Measurements from ENCODE around the gene SCN5A.
"Not testable (repeated sequence)": the region's sequence is repeated elsewhere in the genome, so short reads cannot be mapped to it uniquely, and the experiment has no call there.

The SCN5A gene

GRCh38 chr3:38577371-38578080 is 72.0 kb downstream of the SCN5A start:
- DNase-seq: no peak

- DNase-seq: no peak
Measured at GRCh38 chr3:38576526-38577370, 72.7 kb downstream of the SCN5A start.

DNA sequence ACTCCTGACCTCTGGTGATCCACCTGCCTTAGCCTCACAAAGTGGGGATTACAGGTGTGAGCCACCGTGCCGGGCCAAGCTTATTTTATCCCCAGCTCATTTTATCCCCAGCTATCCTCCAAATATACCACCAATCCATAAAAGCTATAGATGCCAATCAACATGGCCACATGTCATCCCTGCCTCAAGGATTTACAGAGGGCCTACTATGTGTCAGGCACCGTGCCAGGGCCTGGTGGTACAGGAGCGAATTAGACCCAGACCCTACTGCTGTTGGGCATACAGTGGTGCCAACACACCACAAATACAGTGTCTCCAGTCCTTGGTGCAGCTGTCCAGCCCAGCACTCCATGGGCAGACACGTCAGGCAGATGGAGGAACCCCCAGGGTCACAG is 73.4 kb downstream of the SCN5A start:
- no peak for DNase-seq

- DNase-seq: no peak
Measured at GRCh38 chr3:38575279-38575843, 74.1 kb downstream of the SCN5A start.

- DNase-seq: no peak
Measured at GRCh38 chr3:38574411-38575278, 74.8 kb downstream of the SCN5A start.

DNA sequence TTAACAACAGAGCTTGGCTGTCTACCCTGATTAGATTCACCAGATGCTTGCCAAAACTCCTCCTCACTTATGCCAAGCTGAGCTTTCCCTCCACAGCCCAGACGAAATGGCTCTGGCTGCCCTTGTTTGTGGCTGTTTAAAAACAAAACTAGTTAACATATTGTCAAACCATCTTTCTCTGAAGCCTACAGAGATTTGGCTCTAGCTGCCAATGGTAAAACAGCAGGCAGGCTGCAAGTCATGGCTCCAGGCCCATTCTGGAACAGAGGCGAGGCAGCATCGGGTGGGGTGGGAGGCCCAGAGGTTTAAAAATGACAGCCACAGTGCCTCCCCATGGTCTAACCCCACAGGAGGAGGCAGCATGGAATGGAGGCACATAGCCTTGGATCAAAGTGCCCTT is 75.9 kb downstream of the SCN5A start:
- DNase-seq: no peak

- DNase-seq: no peak
Measured at GRCh38 chr3:38573111-38573510, 76.4 kb downstream of the SCN5A start.

- DNase-seq: peak in 1 of 2 donors; percentile 3
Measured at GRCh38 chr3:38567498-38567897, 82.0 kb downstream of the SCN5A start.

DNA sequence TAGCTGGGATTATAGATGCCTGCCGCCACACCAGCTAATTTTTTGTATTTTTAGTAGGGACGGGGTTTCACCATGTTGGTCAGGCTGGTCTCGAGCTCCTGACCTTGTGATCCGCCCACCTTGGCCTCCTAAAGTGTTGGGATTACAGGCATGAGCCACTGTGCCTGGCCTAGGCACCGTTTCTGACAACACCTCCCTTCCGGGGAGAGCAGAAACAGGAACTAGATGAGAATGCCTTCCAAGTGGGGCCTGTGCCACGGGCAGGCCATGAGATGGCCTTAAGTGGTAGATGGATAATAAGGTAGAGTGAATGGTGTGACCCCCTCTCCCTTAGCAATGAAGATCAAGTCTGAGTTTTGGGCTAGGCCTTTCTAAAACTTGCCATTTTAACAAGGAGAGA is 82.7 kb downstream of the SCN5A start:
- DNase-seq: not testable (repeated sequence)

DNA sequence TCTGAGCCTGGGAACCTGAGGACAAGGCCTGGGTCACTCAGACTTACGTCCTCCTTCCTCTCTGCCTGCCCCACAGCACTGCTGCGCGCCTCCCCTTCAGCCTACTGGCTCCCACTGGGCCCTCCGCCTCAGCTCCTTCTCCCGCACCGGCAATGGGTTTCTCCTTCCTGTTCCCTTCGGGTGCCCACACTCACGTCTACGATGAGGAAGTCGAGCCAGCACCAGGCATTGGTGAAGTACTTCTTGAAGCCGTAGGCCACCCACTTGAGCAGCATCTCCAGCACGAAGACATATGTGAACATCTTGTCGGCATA is 83.3 kb downstream of the SCN5A start:
- DNase-seq: peak in 1 of 2 donors; percentile 9

DNA sequence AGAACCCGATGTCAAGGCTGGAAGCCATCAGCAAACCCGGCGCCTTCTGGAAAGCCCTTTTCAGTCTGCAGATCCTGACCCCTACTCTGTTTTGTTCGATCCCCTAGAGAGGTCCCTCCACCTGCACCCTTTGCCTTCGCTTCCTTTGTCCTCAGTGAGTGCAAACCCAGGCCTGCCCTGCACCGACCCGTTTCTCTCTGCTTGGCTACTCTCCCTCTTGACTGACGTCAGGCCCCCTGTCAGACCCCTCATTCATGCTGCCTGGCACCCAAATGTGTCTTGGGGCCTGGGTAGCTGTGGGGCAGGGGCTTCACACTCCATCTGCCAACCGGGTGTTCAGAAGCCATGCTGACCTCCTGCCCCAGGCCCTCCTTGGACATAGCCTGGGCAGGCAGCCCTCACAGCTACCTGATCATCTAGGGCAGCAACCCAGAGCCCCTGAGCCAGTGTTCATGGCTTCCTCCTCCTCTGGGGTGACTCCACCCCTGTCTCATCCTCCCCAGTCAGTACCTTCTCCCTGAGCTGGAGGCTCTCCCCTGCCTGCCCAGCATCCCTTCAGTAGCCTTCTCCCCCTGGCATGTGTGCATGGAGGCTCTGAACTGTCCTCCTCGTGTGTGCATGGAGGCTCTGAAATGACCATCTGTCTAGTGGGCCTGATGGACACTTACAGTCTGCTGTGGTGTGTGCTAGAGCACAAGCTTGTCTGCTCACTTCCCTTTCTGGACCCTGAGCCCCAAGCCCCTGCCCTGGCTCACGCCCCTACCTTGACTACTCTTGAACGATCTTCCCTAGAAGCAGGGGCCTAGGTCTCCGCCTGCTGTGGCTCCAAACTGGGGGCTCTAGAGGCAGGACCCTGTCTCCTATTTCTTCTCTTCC is 83.9 kb downstream of the SCN5A start:
- peak in 1 of 2 donors; percentile 3 for DNase-seq

DNA sequence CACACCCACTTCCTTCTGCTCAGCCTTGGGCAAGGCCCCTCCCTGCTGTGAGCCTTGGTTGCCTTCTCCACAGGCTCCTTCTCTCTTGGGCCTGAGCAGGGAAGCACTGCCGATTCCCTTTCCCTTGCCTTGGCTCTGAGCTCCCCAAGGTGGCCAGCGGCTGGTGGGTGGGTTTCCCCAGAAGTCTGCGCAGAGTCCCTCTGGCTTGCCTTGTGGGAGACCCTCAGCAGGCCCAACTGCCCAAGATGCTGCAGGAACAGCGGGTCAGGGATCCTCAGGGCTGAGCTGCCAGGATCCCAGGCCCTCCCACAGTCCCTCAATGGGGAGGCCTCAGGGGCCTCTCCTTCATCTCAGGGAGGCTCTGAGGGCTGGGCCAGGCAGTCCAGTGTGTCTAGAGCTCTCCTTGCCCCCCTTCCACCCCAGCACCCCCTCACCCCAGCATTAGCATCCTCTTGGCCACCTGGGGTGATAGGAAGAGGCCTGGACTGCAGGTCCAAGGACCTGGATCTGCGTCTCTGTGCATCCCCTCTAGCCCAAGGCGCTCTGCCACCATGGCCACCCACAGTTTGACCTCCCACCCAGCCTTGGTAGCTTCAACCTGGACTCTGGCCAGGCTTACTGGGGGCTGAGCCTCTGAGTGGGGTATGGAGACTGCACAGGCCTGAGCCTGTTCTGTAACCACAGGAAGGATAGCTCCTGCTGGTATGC is 84.7 kb downstream of the SCN5A start:
- peak in 1 of 2 donors; percentile 7 for DNase-seq

- DNase-seq: peak in 1 of 2 donors; percentile 2
Measured at GRCh38 chr3:38563886-38564270, 85.6 kb downstream of the SCN5A start.

DNA sequence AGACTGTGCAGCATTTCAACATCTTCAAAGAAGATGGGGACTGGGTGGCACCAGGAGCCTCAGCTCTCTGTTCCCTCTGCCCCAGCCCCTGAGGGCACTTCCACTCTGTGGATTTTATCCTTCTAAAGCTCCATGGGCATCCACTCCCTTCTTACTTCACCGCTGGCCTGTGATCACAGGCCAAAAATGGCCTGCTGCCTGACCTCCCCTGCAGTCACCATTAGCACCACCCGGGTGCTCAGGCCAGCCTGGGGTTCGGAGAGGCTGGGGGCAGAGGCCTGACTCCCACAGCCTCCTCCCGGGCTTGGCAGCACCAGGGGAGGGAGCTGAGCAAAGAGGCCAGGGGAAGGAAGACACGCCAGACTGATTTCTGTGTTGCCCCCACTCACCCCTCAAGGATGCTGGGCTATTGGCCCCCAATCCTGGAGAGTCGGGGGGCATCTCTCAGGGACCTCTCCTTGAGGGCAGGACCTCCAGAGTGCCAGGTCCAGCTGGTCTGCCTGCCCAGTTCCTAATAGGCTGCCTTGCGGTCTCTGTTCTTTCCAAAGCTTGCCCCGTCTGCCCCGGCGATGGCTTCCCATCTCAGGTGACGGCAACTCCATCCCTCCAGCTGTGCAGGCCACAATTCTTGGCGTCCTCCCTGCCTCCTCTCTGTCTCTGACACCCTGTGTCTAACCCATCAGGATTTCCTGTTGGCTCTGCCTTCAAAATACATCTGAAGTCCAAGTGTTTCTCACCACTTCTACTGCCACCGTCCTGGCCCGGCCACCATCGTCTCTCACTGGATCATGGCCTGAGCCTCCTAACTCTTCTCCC is 86.2 kb downstream of the SCN5A start:
- peak in 1 of 2 donors; percentile 7 for DNase-seq

GRCh38 chr3:38562467-38562925 is 87.0 kb downstream of the SCN5A start:
- DNase-seq: peak in 1 of 2 donors; percentile 7

GRCh38 chr3:38561746-38562466 is 87.6 kb downstream of the SCN5A start:
- DNase-seq: peak in 1 of 2 donors; percentile 9

- DNase-seq: peak in 1 of 2 donors; percentile 6
Measured at GRCh38 chr3:38560996-38561717, 88.3 kb downstream of the SCN5A start.

DNA sequence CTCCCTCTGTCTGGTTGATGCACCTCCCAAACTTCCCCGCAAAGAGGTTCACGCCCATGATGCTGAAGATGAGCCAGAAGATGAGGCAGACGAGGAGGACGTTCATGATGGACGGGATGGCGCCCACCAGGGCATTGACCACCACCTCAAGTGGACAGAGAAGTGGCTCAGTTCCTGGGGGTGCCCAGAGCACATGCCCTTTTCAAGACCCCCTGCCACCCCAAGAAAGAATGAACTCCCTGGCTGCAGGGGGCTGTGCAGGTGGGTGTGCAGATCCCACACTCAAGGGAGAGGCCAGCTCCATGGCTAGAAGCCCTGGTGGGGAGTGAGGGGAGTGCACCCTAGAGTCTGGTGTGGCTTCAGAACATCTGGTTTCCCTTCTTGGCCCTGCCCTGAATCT is 89.2 kb downstream of the SCN5A start:
- peak in 1 of 2 donors; percentile 3 for DNase-seq

DNA sequence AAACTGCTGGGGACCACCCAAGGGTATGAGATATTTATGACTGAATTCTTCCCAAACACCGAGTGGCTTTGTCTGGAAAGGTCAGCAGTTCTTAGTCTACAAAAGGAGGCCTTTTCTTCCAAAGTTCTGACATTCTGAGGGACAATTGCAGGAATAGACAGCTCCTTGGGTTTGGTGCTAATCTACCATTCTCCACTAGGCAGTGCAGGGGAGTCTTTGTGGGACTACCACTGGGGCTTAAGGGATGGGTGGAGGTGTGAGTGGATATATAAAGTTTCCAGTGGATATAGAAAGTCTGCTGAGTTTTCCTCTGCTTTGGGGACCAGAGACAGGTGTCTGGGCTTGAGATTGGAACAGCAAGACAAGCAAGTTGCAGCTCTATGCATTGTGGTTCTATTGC is 90.6 kb downstream of the SCN5A start:
- no peak for DNase-seq
